NCI-H82 treated with DMSO at 0.1 percent for 48 hours (cell line): ENCODE data around the gene KCNA10.

ENCODE experiments used
- DNase-seq: peaks from one replicate; lab custom pipeline; 2025; ENCODE audit not compliant: unreplicated experiment; lab: John Stamatoyannopoulos, UW

KCNA10 gene

DNA sequence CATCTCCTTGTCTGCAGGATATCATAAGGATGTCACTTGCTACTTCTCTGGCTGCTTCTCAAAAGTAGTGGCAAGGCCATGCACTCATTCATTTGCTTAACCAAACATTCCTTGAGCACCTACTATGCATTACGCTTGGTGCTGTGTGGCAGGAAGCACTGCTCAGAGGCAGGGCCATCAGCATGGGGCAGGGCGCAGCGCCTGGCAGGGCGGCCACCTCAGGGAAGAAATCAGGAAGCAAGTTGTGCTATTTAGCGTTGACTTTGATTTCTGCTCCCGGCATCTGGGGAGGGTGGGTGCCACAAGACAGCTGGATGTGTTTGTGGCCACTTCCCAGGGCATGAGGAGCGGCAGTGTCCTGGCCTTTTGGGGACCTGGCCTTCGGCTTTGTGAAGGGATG lies 40.1 kb downstream of the KCNA10 start:
- no peak for DNase-seq

- DNase-seq: peak; percentile 45
Observed at GRCh38 chr1:110477967-110478640, 40.9 kb downstream of the KCNA10 start.

DNA sequence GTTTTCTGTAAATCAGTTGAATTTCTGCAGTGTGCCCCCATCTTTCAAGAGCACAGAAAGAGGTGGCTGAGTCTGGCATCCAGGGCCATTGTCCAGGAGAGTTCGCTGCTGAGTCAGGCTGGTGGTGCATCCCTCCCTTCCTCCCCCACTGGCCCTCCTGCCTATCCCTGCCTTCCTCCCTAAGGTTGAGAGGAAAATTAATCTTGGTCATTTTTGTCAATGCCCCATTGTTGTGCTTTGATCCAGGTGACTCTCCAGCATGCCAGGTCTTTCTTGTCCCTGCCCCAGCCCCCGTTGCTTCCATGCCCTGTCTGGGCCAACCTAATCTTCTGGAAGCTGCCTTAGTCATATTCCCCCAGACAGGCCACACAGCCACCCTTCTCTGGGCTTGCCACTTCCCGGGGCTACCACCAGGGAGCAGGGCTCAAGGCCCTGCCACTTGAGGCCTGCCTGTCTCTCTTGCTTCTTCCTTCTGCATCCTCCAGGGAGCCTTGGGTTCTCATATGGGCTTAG lies 41.5 kb downstream of the KCNA10 start:
- no peak for DNase-seq

DNA sequence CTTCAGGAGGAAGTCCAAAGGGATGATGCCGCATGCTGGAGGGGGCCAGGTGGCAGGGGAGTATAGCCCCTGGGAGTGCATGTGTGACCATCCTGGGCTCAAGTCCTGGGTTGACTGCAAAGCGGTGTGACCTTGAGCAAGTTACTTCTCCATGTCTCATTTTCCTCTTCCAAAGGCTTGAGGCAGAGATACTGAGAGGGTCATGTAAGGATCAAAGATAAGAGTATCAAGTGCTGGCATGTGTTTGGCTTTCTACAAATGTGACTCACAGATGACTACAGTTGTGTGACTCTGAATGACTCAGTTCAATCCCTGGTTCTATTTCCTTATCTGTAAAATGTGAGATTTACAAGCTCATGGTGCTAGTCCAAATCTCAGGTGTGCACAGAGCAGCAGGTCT lies 41.9 kb downstream of the KCNA10 start:
- no peak for DNase-seq

- DNase-seq: no peak
Observed at GRCh38 chr1:110476028-110476765, 42.8 kb downstream of the KCNA10 start.

GRCh38 chr1:110475362-110476027 lies 43.5 kb downstream of the KCNA10 start:
- no peak for DNase-seq

- no peak for DNase-seq
Observed at GRCh38 chr1:110474444-110474843, 44.5 kb downstream of the KCNA10 start.

- no peak for DNase-seq
Observed at GRCh38 chr1:110472546-110472945, 46.4 kb downstream of the KCNA10 start.

DNA sequence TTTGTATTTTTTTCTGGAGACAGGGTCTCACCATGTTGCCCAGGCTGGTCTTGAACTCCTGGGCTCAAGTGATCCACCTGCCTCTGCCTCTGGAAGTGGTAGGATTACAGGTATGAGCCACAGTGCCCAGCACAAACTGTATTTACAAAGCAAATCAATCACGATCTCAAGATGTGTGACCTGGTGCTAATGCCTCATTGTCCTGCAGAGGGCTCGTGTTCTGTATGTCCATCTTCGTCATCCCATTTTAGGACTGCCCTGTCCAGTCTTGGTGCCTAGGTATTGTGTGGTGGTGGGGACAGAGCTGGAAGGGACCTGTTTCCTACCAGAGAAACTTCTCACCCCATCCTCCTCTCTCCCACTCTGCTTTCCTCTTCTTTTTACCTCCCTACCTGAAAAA lies 47.8 kb downstream of the KCNA10 start:
- DNase-seq: no peak
